ENCODE measurements around the gene GP1BA. TPM values are rescaled to one million over a fixed set of nuclear protein-coding genes. Genes with fewer than 3 reads are reported as not detected.
A peak's percentile ranks its signal among the peaks of the same experiment; 100 is the strongest.

The GP1BA gene
- total RNA-seq, 2 donors from 2014 or later: not detected

- Histone ChIP-seq H3K36me3 (peaks cover 60% of the 10 kb centered on the region), H3K4me3 (no peak overlapping the region), H3K4me1 (peaks cover 0 to 46% of the 10 kb centered on the region in 2 donors), H3K27ac (peak overlapping the region; percentile 49 to 71), H3K27me3 (no peaks in the 10 kb centered on the region), H3K9me3 (no peaks in the 10 kb centered on the region)
- no peak for TF ChIP-seq CTCF (IDR thresholded peaks at IDR 0.05)
- no peak for DNase-seq (ENCODE audit: low spot score)
Measured at GRCh38 chr17:4972752-4973151, 40.7 kb downstream of the GP1BA start.

- Histone ChIP-seq H3K9me3 (no peaks in the 10 kb centered on the region), H3K27me3 (no peaks in the 10 kb centered on the region), H3K36me3 (peaks cover 68% of the 10 kb centered on the region), H3K27ac (peak overlapping the region; percentile 49 to 71), H3K4me3 (no peak overlapping the region), H3K4me1 (peaks cover 0 to 39% of the 10 kb centered on the region in 2 donors)
- no peak for TF ChIP-seq CTCF (IDR thresholded peaks at IDR 0.05)
- DNase-seq (ENCODE audit: low spot score): no peak
Measured at GRCh38 chr17:4973256-4974114, 41.4 kb downstream of the GP1BA start.

DNA sequence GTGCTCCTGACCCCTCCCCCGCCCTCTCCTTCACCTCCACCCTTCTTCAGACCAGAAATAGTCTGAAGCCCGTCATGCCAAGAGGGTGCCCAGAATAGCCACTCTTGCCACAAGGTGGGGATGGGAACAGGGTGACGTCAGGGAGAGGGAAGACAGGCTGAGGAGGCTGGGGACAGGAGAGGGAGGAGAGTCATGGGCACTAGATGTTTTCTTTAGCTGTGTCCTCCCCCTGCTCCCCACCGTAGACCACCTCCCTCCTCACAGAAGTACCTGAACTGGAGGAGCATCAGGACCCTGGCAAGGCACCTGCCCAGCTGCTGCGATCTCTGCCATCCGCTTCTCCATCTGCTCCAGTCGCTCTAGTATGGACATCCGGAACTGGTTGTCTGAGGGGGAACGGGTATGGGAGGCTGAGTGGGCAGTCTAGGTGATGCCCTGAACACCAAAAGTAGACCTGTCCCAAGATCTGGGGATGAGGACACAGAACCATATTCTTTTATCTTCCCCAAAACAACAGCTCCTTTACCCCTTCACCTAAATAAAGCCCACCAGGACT lies 42.1 kb downstream of the GP1BA start:
- H3K27me3 ChIP-seq: no peaks in the 10 kb centered on the region
- H3K27ac ChIP-seq: peak overlapping the region; percentile 63 to 71
- peaks cover 75% of the 10 kb centered on the region for H3K36me3 ChIP-seq
- H3K4me1 ChIP-seq: peaks cover 0 to 32% of the 10 kb centered on the region in 2 donors
- DNase-seq (ENCODE audit: low spot score): no peak
- no peaks in the 10 kb centered on the region for H3K9me3 ChIP-seq
- H3K4me3 ChIP-seq: no peak overlapping the region
- TF ChIP-seq CTCF (IDR thresholded peaks at IDR 0.05): no peak

- Histone ChIP-seq H3K27me3 (no peaks in the 10 kb centered on the region), H3K4me1 (peaks cover 0 to 14% of the 10 kb centered on the region in 2 donors), H3K9me3 (no peaks in the 10 kb centered on the region), H3K36me3 (peaks cover 65% of the 10 kb centered on the region), H3K27ac (no peak overlapping the region), H3K4me3 (no peak overlapping the region)
- DNase-seq (ENCODE audit: low spot score): no peak
- TF ChIP-seq CTCF (IDR thresholded peaks at IDR 0.05): no peak
Measured at GRCh38 chr17:4978726-4979125, 46.6 kb downstream of the GP1BA start.

GRCh38 chr17:4980644-4981216 lies 48.7 kb downstream of the GP1BA start:
- H3K9me3 ChIP-seq: no peaks in the 10 kb centered on the region
- H3K4me1 ChIP-seq: peaks cover 0 to 7% of the 10 kb centered on the region in 2 donors
- DNase-seq (ENCODE audit: low spot score): no peak
- no peak overlapping the region for H3K4me3 ChIP-seq
- no peak overlapping the region for H3K27ac ChIP-seq
- no peaks in the 10 kb centered on the region for H3K27me3 ChIP-seq
- peak; percentile 62 to 82 for TF ChIP-seq CTCF (IDR thresholded peaks at IDR 0.05)
- H3K36me3 ChIP-seq: peaks cover 68% of the 10 kb centered on the region

All from right atrium auricular region (tissue), 2 donors.